ENCODE results near the gene ABCG1.

ABCG1 gene

GRCh38 chr21:42193131-42193671 lies 25.7 kb upstream of the ABCG1 start:
- DNase-seq, result no peak

- no peak for DNase-seq
These were observed 25.2 kb upstream of the ABCG1 start for GRCh38 chr21:42193721-42194120.

GRCh38 chr21:42194863-42195262 lies 24.1 kb upstream of the ABCG1 start:
- DNase-seq, result no peak

- DNase-seq, result no peak
These were observed 23.4 kb upstream of the ABCG1 start for GRCh38 chr21:42195378-42196031.

- DNase-seq, result no peak
These were observed 19.7 kb upstream of the ABCG1 start for GRCh38 chr21:42198929-42199867.

GRCh38 chr21:42199868-42200463 lies 19.0 kb upstream of the ABCG1 start:
- no peak for DNase-seq

GRCh38 chr21:42200906-42201614 lies 17.9 kb upstream of the ABCG1 start:
- no peak for DNase-seq

GRCh38 chr21:42201615-42202161 lies 17.3 kb upstream of the ABCG1 start:
- DNase-seq, result no peak

GRCh38 chr21:42202321-42202720 lies 16.6 kb upstream of the ABCG1 start:
- DNase-seq, result no peak

GRCh38 chr21:42203321-42203720 lies 15.6 kb upstream of the ABCG1 start:
- no peak for DNase-seq

GRCh38 chr21:42203936-42204335 lies 15.0 kb upstream of the ABCG1 start:
- no peak for DNase-seq

GRCh38 chr21:42207426-42207825 lies 11.5 kb upstream of the ABCG1 start:
- DNase-seq, result no peak

- DNase-seq, result no peak
These were observed 10.9 kb upstream of the ABCG1 start for GRCh38 chr21:42208036-42208435.

GRCh38 chr21:42208801-42209490 lies 10.0 kb upstream of the ABCG1 start:
- DNase-seq, result no peak

- DNase-seq, result no peak
These were observed 9.0 kb upstream of the ABCG1 start for GRCh38 chr21:42209801-42210479.

- no peak for DNase-seq
These were observed 6.7 kb upstream of the ABCG1 start for GRCh38 chr21:42212266-42212665.

- DNase-seq, result no peak
These were observed 5.7 kb upstream of the ABCG1 start for GRCh38 chr21:42213082-42213774.

- no peak for DNase-seq
These were observed 4.7 kb upstream of the ABCG1 start for GRCh38 chr21:42214081-42214750.

- no peak for DNase-seq
These were observed 4.0 kb upstream of the ABCG1 start for GRCh38 chr21:42214921-42215320.

Measured in NCI-H1048 (cell line).